Stimulated activated CD8-positive, alpha-beta memory T cell treated with anti-CD3 and anti-CD28 coated beads, Interleukin-7, amount 100 ng/mL, for 24 hours (primary cell): Measurements from ENCODE around the gene RNF150.

Experiments used
- DNase-seq: peaks from one replicate; pipeline ENCODE4 v3.0.0-alpha.2; 2020; ENCODE audit warnings: low read depth

RNF150 gene

DNA sequence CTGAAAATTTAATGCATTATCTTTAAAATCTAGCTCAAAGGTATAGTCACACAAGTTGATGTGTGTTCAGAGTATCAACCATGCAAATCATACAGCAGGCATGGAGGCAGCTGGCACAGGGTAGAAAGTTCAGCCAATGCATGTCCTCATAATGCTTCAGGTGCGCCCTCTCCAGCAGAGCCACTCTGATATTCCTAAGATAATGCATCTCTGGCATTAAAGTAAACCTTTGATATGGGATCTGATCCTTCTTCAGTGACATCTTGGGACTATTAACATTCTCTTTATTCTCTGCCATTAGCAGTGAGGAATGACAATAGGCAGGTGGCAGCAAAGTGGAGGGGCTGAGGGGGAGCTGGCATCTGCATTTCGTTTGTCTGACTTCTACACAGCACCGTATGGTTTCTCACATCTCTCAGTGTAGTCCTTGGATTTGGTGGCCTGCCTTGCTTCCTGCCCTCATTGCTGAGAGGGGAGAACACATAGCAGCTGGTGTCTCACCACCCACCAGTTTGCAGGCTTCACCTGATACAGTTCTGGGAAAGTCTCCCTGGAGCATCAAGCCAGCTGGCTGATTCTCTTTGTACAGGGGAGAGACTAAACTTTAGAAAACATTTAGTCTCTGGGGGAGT is 208.4 kb downstream of the RNF150 start:
- DNase-seq = no peak

GRCh38 chr4:140906993-140907962 is 226.0 kb downstream of the RNF150 start:
- DNase-seq = no peak

DNA sequence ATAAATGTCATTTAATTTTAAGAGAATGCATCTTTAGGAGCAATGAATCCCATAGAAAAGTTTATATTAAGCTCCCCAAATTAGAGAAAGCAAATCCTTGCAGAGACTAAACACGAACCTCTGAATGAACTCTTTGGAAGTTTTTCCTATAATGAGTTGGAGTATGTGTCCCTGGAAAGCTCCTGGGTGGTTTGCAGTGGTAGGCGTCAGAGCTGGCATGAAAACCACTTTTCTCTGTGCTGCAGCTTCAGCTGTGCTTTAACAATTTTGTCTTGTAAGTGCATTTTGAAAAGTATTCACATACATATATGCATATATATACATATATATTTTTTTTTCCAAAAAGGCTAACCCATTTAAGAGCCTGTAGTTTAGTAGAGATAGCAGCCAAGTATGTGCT is 228.4 kb downstream of the RNF150 start:
- no peak for DNase-seq

DNA sequence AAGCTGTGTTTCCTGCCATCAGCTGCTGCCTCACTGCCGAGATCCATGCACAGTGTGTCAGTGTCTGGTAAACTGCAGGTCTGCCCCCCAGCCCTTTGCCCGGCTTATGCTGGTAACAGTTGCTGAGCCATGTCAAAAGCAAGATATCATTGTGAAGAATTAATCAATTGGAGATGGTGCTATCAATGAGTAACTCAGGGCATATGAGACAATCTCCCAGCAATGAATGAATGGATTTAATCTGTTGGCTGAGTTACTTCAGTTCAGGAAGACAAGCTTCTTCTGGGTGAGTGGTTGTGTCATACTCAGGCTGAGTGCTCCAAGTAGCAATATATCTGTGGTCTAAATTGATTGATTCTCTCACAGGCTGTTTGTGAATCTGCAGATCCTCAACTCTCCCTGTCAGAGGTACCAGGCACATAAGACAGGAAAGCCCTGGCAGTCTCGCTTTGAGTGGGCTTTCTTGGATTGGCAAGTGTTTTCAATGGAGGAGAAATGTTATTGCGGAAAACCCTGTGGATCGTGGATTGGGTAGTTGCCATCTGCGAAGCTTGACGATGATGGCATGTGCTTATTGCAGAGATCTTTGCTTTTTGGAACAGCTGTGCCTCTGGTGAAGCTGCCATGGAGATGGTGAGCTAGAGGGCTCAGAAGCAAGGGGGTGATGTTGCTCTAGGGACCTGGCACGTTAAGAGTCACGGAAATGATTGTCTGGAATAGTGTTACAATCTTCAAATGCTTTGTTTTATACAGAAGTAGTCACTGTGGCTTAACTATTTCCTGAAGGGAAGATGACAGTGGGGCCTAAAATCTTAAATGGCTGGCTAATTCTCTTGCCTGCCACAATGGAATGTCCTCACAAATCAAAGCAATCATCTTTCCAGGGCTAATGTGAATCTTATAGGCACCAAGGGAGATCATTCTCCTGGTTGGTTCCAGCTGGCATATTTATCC is 229.5 kb downstream of the RNF150 start:
- no peak for DNase-seq

DNA sequence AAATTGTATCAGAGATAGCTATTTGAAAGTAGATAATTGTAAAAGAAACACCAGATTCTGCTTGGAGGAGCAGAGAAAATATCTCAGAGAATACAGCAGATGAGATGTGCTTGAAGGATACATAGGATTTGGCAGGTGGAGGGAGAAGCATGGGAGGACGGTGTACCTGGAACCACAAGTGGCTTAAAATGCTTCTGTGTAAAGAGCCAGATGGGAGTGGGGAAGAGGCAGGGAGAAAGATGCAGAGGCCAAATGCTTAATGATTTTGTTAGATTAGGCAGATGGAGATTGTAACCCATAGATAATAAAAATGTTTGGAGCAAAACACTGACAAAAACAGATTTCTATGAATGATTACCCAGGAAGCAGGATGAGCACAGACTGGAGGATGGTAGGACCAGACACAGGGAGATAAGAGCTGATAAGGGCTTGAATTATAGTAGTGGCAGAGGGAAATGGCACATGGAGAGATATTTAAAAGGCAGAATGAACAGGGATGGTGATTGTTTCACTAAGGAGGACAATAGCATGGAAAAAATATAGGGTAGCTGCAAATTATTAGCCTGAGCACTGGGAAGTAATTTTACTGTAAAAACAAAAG is 231.4 kb downstream of the RNF150 start:
- DNase-seq = no peak

- no peak for DNase-seq
Observed at GRCh38 chr4:140893939-140894338, 239.3 kb downstream of the RNF150 start.

GRCh38 chr4:140888054-140888453 is 245.2 kb downstream of the RNF150 start:
- DNase-seq = no peak

DNA sequence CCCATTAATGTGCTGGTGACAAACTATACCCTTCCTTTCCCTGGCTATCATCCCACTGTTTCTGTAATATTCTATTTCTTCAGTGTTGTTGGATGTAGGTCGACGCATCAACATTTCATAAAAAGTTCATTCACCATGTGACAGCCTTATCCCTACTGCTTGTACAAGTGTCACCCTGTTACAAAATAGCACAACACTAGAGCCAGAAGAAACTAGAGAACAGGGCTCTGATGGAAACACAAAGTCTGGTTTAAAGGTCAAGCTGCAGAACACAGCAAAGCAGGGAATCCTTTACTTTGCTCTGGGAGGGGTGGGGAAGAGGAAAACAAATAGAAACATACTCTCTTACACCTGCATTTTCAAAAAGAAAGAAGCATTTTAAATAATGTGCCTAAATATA is 245.8 kb downstream of the RNF150 start:
- no peak for DNase-seq

DNA sequence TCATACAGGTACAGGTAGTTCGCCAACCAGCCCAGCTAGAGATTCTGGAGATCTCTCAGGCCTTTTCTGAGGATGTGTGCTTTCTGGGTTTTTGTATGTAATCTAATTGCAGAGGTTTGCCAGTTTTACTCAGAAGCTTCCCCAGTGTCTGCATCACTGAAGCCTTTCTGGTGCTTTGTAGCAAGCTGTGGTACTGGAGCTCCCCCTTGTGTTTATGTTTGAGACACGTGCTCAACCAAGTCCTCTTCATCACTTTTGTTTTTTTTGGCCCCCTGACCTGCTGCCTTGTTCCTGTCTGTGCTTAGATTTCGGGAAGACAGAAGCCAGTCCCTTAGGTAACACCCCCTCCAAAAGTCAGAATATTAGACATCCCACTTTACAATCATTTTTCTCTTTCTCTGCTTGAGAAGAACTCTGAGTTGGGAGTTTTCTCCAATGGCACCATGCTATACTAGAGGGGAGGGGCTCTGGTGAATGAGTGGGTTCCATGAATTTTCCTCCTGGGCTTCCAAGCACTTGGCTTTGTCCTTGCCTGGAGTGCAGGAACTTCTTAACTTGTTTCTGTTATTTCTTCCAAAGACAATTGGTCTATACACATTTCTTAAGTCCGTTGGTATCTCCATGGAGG is 248.7 kb downstream of the RNF150 start:
- DNase-seq = no peak

- no peak for DNase-seq
Observed at GRCh38 chr4:140877781-140878180, 255.5 kb downstream of the RNF150 start.

- no peak for DNase-seq
Observed at GRCh38 chr4:140876615-140877364, 256.5 kb downstream of the RNF150 start.

DNA sequence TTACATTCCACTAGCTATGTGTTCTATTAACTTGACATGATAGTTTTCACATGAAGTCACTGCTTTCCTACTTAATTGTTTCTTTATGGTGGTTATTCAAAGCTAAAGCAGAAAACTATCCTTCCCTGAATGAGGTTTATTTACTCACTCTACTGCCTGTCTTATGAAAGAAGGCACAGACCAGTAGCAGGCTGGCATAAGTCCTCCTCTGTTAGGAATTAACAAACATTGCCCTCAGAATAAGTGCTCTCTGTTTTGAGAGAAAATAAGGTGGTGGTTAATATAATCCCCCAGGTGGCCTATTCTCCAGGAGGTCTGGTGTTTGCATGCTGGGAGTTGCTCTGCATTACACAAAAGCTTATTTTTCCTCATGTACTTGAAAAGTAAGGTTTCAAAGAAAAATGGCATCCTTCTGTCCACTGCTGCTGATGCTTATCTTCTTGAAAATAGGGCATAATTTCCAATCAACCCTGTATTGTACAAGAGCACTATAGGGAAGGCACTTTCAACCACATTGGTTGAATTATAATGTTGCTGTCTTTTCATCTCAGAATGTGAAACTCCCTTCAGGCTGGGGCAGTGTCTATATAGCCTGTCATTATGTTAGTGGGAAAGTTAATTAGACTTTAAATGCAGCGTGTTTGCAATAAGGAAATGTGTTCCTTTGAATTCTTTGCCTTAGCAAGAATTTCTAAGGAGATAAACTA is 257.4 kb downstream of the RNF150 start:
- DNase-seq = no peak

GRCh38 chr4:140874056-140874455 is 259.2 kb downstream of the RNF150 start:
- DNase-seq = no peak

GRCh38 chr4:140871368-140871767 is 261.9 kb downstream of the RNF150 start:
- DNase-seq = no peak

DNA sequence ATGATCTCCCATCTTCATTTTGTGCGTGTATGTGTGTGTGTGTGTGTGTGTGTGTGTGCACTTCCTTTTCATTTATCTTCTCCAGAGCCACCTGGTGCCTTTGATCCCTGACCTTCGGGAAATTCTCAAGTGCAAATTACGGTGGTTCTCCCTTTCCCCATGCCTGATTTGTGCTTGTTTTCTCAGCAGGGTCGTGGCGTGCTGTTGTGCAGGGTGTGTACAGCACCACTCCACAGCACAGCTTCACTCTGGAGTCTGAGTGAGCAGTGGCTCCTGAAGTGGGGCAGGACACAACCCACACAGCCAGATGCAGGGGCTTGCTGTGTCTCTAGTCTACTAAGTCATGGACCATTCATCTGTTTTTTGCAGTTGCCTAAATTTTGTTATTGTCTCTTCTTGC is 262.8 kb downstream of the RNF150 start:
- no peak for DNase-seq

DNA sequence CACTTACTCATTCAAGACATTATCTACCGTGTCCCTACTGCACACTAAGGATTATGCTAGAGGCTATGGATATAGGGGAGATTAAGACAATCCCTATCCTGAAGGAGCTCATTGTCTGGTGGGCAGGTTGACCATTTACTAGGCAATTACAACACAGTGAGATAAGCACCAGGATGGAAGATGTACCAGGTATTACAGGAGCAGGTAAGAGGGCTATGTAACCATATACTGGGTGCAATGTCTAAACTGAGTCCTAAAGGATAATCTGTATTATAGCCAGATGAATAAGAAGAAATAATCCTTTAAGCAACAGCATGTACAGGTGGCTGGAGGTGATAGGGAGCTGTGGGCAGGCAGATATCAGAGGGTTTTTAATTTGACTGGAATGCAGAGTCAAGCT is 263.8 kb downstream of the RNF150 start:
- DNase-seq = no peak

DNA sequence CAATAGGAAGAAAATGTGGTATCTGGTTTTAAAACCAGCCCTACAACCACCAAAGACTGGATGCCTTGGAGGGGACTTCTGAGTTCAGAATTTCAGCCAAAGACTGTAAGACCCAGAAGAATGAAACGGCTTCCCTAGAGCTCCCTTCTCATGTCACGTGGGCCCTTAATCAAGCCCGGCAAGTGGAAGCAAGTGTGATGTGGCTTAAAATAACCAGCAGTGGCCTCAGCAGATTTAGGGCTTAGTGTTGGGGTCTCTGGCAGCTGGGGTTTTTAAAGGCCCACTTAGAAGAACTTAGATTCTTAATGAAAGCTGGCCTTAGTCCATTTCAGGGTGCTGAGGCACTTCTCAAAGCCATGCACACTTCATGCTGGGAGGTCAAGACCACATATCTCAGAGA is 265.9 kb downstream of the RNF150 start:
- no peak for DNase-seq

DNA sequence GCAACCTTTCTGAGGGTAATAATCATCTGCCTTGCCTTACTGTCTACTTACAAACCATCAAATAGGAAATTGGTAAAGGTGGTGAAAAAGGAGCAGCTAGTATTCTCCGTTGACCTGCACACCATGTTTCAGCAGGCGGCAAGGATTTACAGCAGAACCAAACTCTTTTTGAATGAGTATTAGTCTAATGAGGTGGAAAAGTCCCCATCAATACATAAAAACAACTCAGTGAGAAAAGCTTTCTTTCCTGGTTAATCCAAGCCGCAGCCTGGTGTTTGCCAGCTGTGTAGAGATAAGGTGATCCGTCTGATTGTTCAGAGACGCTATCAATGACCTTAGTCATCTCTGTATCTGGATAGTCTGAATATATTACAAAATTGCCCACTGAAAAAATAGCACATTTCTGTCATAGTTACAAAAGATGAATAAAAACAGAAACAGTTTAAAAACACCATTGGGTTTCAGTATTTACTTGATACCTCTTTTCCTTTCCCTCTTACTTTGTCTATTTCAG is 266.7 kb downstream of the RNF150 start:
- no peak for DNase-seq

GRCh38 chr4:140865253-140866217 is 267.7 kb downstream of the RNF150 start:
- no peak for DNase-seq
